ENCODE measurements around the gene SNRPD1. TPM values are rescaled to one million over a fixed set of nuclear protein-coding genes. Genes with fewer than 3 reads are reported as not detected.

Gene SNRPD1
- total RNA-seq, 1 donor from 2014 or later, result 83.1 TPM

GRCh38 chr18:21650311-21650710 lies 38.2 kb downstream of the SNRPD1 start:
- no peaks in the 10 kb centered on the region for H3K4me1 Mint-ChIP-seq (ENCODE audit: unreplicated experiment)

DNA sequence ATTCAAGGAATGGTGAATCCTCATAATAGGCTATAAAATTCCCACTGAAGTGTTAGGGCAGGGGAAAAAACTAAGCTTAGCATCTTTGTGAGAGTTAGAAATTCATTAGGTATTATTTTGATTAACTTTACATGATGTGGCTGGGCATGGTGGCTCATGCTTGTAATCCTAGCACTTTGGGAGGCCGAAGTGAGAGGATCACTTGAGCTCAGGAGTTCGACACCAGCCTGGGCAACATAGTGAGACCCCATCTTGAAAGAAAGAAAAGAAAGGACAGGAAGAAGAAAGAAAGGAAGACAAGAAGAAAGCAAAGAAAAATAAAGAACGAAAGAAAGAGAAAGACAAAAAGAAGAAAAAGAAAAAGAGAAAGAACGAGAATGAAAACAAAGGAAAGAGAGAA lies 40.0 kb downstream of the SNRPD1 start:
- TF ChIP-seq, protein P1, sequence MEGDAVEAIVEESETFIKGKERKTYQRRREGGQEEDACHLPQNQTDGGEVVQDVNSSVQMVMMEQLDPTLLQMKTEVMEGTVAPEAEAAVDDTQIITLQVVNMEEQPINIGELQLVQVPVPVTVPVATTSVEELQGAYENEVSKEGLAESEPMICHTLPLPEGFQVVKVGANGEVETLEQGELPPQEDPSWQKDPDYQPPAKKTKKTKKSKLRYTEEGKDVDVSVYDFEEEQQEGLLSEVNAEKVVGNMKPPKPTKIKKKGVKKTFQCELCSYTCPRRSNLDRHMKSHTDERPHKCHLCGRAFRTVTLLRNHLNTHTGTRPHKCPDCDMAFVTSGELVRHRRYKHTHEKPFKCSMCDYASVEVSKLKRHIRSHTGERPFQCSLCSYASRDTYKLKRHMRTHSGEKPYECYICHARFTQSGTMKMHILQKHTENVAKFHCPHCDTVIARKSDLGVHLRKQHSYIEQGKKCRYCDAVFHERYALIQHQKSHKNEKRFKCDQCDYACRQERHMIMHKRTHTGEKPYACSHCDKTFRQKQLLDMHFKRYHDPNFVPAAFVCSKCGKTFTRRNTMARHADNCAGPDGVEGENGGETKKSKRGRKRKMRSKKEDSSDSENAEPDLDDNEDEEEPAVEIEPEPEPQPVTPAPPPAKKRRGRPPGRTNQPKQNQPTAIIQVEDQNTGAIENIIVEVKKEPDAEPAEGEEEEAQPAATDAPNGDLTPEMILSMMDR (conservative IDR thresholded peaks at IDR 0.05), result no peak
- no peak overlapping the region for H3K4me3 Mint-ChIP-seq
- DNase-seq (ENCODE audit: extremely low spot score, unreplicated experiment), result no peak
- no peaks in the 10 kb centered on the region for H3K4me1 Mint-ChIP-seq (ENCODE audit: unreplicated experiment)
- no peaks in the 10 kb centered on the region for H3K27me3 Mint-ChIP-seq
- H3K9me3 Mint-ChIP-seq, result no peaks in the 10 kb centered on the region
- no peak overlapping the region for H3K27ac Mint-ChIP-seq
- peaks cover 9% of the 10 kb centered on the region for H3K36me3 Mint-ChIP-seq

More at GRCh38 chr18:21650311-21650710, 38.2 kb downstream of the SNRPD1 start:
- Mint-ChIP-seq H3K27ac (no peak overlapping the region), H3K9me3 (no peaks in the 10 kb centered on the region), H3K4me3 (no peak overlapping the region), H3K27me3 (no peaks in the 10 kb centered on the region), H3K36me3 (peaks cover 3% of the 10 kb centered on the region)
- TF ChIP-seq, protein P1 (conservative IDR thresholded peaks at IDR 0.05), result no peak
- no peak for DNase-seq (ENCODE audit: extremely low spot score, unreplicated experiment)

DNA sequence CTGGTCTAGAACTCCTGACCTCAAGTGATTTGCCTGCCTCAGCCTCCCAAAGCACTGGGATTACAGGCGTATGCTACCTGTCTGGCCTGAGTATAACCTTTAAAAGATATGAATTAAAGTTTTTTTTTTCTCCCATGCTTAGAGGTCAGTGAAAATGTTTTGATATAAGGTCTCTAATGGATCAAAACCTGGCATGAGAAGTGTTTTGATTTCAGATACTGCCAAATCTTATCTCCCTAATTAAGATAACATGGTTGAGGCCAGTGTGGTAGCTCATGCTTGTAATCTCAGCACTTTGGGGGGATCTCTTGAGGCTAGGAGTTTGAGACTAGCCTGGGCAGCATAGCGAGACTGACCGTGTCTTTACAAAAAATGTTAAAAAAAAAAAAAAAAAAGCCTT lies 41.2 kb downstream of the SNRPD1 start:
- DNase-seq (ENCODE audit: extremely low spot score, unreplicated experiment), result no peak
- no peak overlapping the region for H3K27ac Mint-ChIP-seq
- peaks cover 10% of the 10 kb centered on the region for H3K36me3 Mint-ChIP-seq
- no peak overlapping the region for H3K4me3 Mint-ChIP-seq
- TF ChIP-seq, protein P1 (conservative IDR thresholded peaks at IDR 0.05), result no peak
- no peaks in the 10 kb centered on the region for H3K27me3 Mint-ChIP-seq
- H3K9me3 Mint-ChIP-seq, result no peaks in the 10 kb centered on the region
- no peaks in the 10 kb centered on the region for H3K4me1 Mint-ChIP-seq (ENCODE audit: unreplicated experiment)

GRCh38 chr18:21656402-21656801 lies 44.3 kb downstream of the SNRPD1 start:
- no peaks in the 10 kb centered on the region for H3K4me1 Mint-ChIP-seq (ENCODE audit: unreplicated experiment)
- TF ChIP-seq, protein P1 (conservative IDR thresholded peaks at IDR 0.05), result no peak
- peaks cover 10% of the 10 kb centered on the region for H3K36me3 Mint-ChIP-seq
- no peaks in the 10 kb centered on the region for H3K27me3 Mint-ChIP-seq
- no peak overlapping the region for H3K27ac Mint-ChIP-seq
- no peaks in the 10 kb centered on the region for H3K9me3 Mint-ChIP-seq
- no peak for DNase-seq (ENCODE audit: extremely low spot score, unreplicated experiment)
- no peak overlapping the region for H3K4me3 Mint-ChIP-seq

- Mint-ChIP-seq H3K9me3 (no peaks in the 10 kb centered on the region), H3K36me3 (peaks cover 6% of the 10 kb centered on the region), H3K27ac (no peak overlapping the region), H3K4me3 (no peak overlapping the region), H3K4me1 (ENCODE audit: unreplicated experiment) (no peaks in the 10 kb centered on the region), H3K27me3 (no peaks in the 10 kb centered on the region)
- DNase-seq (ENCODE audit: extremely low spot score, unreplicated experiment), result no peak
- TF ChIP-seq, protein P1 (conservative IDR thresholded peaks at IDR 0.05), result no peak
These were observed 48.0 kb downstream of the SNRPD1 start for GRCh38 chr18:21660078-21660477.

- Mint-ChIP-seq H3K27ac (no peak overlapping the region), H3K9me3 (no peaks in the 10 kb centered on the region), H3K4me1 (ENCODE audit: unreplicated experiment) (no peaks in the 10 kb centered on the region), H3K27me3 (no peaks in the 10 kb centered on the region), H3K36me3 (peaks cover 3% of the 10 kb centered on the region), H3K4me3 (no peak overlapping the region)
- TF ChIP-seq, protein P1 (conservative IDR thresholded peaks at IDR 0.05), result no peak
- DNase-seq (ENCODE audit: extremely low spot score, unreplicated experiment), result peak; percentile 11
These were observed 50.5 kb downstream of the SNRPD1 start for GRCh38 chr18:21662581-21662980.
